ENCODE measurements around the gene GPR156. TPM values are rescaled to one million over a fixed set of nuclear protein-coding genes. Genes with fewer than 3 reads are reported as not detected.

Gene GPR156
- total and polyA plus RNA-seq, 5 donors from 2014 or later, result 0.42 TPM; not detected in 4

- Mint-ChIP-seq H3K27ac (peak overlapping the region in 1 of 3 donors; percentile 52), H3K9me3 (no peaks in the 10 kb centered on the region), H3K36me3 (no peaks in the 10 kb centered on the region), H3K27me3 (peaks cover 27% of the 10 kb centered on the region), H3K4me3 (no peak overlapping the region), H3K4me1 (no peaks in the 10 kb centered on the region)
- H3K4me1 ChIP-seq (ENCODE audit: control insufficient read depth, insufficient read depth, low read length, poor library complexity, severe bottlenecking), result no peaks in the 10 kb centered on the region
- peaks cover 6% of the 10 kb centered on the region for H3K27me3 ChIP-seq (ENCODE audit: control insufficient read depth, insufficient read depth, low read length)
- ATAC-seq (ENCODE audit: low read depth in 2 of 2), result no peak
- no peak for DNase-seq
- H3K9me3 ChIP-seq (ENCODE audit: control insufficient read depth in 2 of 2, low read length in 2 of 2), result no peaks in the 10 kb centered on the region
- H3K36me3 ChIP-seq (ENCODE audit: control insufficient read depth, insufficient read depth, low read length), result no peaks in the 10 kb centered on the region
- no peak overlapping the region for H3K27ac ChIP-seq (ENCODE audit: insufficient read depth, low read length, poor library complexity, severe bottlenecking)
- H3K4me3 ChIP-seq (ENCODE audit: low read depth, low read length), result no peak overlapping the region
Measured at GRCh38 chr3:120272286-120272685, 12.7 kb downstream of the GPR156 start.

DNA sequence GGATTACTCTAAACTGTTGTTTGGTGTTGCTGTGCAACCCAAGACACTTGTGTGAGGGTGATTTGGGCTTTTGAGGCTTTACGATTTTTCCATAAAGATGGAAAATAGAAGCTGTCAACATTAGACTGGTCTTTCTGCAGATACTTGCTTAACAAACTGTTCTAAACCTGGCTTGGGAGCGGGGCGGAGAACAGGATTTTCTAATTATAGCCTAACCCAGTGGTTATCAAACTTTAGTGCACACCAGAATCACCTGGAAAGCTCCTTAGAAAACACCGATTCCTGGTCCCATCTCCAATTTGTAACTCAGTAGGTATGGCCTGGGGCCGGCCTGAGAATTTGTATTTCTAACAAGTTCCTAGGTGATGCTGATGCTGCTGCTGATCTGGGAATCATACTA lies 19.0 kb downstream of the GPR156 start:
- Histone ChIP-seq H3K36me3 (ENCODE audit: control insufficient read depth, insufficient read depth, low read length) (no peaks in the 10 kb centered on the region), H3K4me1 (ENCODE audit: control insufficient read depth, insufficient read depth, low read length, poor library complexity, severe bottlenecking) (no peaks in the 10 kb centered on the region), H3K27me3 (ENCODE audit: control insufficient read depth, insufficient read depth, low read length) (peaks cover 3% of the 10 kb centered on the region), H3K27ac (ENCODE audit: insufficient read depth, low read length, poor library complexity, severe bottlenecking) (no peak overlapping the region), H3K4me3 (ENCODE audit: low read depth, low read length) (no peak overlapping the region), H3K9me3 (ENCODE audit: control insufficient read depth in 2 of 2, low read length in 2 of 2) (no peaks in the 10 kb centered on the region)
- ATAC-seq (ENCODE audit: low read depth in 2 of 2) (no peak), DNase-seq (no peak)
- no peak overlapping the region for H3K4me3 Mint-ChIP-seq
- H3K27ac Mint-ChIP-seq, result no peak overlapping the region
- no peaks in the 10 kb centered on the region for H3K4me1 Mint-ChIP-seq
- peaks cover 33% of the 10 kb centered on the region for H3K27me3 Mint-ChIP-seq
- no peaks in the 10 kb centered on the region for H3K36me3 Mint-ChIP-seq
- no peaks in the 10 kb centered on the region for H3K9me3 Mint-ChIP-seq

DNA sequence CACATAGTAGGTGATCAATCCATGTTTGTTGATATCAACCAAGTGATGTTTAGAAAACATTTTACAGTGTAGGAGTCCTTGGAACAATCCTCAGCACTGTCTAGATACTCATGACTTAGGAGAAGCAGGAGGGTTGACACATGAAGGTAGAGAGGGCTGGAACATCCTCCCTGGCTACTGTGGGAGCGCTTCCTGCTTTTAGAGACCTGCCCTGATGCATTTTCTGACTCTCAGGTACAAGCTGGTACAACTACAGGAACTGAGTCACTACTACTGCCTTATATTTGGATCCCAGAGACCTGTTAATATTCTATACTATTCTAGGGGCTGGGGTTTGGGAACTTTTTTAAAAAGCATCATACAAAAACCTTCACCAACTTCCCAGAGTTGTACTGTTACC lies 20.1 kb downstream of the GPR156 start:
- Histone ChIP-seq H3K36me3 (ENCODE audit: control insufficient read depth, insufficient read depth, low read length) (no peaks in the 10 kb centered on the region), H3K4me1 (ENCODE audit: control insufficient read depth, insufficient read depth, low read length, poor library complexity, severe bottlenecking) (no peaks in the 10 kb centered on the region), H3K9me3 (ENCODE audit: control insufficient read depth in 2 of 2, low read length in 2 of 2) (no peaks in the 10 kb centered on the region), H3K4me3 (ENCODE audit: low read depth, low read length) (no peak overlapping the region), H3K27me3 (ENCODE audit: control insufficient read depth, insufficient read depth, low read length) (peaks cover 3% of the 10 kb centered on the region), H3K27ac (ENCODE audit: insufficient read depth, low read length, poor library complexity, severe bottlenecking) (no peak overlapping the region)
- Mint-ChIP-seq H3K27ac (no peak overlapping the region), H3K4me3 (no peak overlapping the region), H3K36me3 (no peaks in the 10 kb centered on the region), H3K27me3 (peaks cover 27% of the 10 kb centered on the region), H3K4me1 (no peaks in the 10 kb centered on the region), H3K9me3 (no peaks in the 10 kb centered on the region)
- ATAC-seq (ENCODE audit: low read depth in 2 of 2) (no peak), DNase-seq (no peak)

DNA sequence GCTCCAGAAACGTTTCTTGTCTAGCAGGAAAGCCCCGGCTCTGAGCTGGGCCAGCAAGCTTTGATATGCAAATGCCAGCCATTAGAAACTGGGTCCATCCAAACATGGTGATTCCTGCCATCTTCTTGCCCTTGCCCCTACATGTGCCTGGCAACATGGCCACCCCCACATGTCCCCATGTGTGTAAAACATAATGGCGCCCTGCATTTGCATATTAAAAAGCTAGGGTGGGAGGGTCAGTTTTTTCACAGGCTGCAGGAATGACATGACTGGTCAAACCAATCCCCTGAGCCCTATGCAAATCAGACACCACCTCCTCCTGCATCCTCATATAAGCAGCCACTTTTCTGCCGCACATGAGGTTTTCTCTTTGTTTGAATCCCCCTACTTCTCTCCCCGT lies 21.2 kb downstream of the GPR156 start:
- no peak overlapping the region for H3K27ac Mint-ChIP-seq
- no peak overlapping the region for H3K4me3 ChIP-seq (ENCODE audit: low read depth, low read length)
- no peak overlapping the region for H3K27ac ChIP-seq (ENCODE audit: insufficient read depth, low read length, poor library complexity, severe bottlenecking)
- H3K27me3 ChIP-seq (ENCODE audit: control insufficient read depth, insufficient read depth, low read length), result peaks cover 3% of the 10 kb centered on the region
- H3K9me3 ChIP-seq (ENCODE audit: control insufficient read depth in 2 of 2, low read length in 2 of 2), result no peaks in the 10 kb centered on the region
- no peaks in the 10 kb centered on the region for H3K36me3 Mint-ChIP-seq
- H3K9me3 Mint-ChIP-seq, result no peaks in the 10 kb centered on the region
- no peak for ATAC-seq (ENCODE audit: low read depth in 2 of 2)
- H3K36me3 ChIP-seq (ENCODE audit: control insufficient read depth, insufficient read depth, low read length), result no peaks in the 10 kb centered on the region
- no peak overlapping the region for H3K4me3 Mint-ChIP-seq
- H3K4me1 Mint-ChIP-seq, result no peaks in the 10 kb centered on the region
- no peaks in the 10 kb centered on the region for H3K4me1 ChIP-seq (ENCODE audit: control insufficient read depth, insufficient read depth, low read length, poor library complexity, severe bottlenecking)
- DNase-seq, result no peak
- peaks cover 16% of the 10 kb centered on the region for H3K27me3 Mint-ChIP-seq

- Mint-ChIP-seq H3K4me3 (no peak overlapping the region), H3K9me3 (peaks cover 2 to 21% (median 6%) of the 10 kb centered on the region in 7 donors), H3K4me1 (no peaks in the 10 kb centered on the region), H3K27me3 (peaks cover 4% of the 10 kb centered on the region), H3K36me3 (no peaks in the 10 kb centered on the region), H3K27ac (no peak overlapping the region)
- DNase-seq, result no peak
- Histone ChIP-seq H3K27ac (ENCODE audit: insufficient read depth, low read length, poor library complexity, severe bottlenecking) (no peak overlapping the region), H3K27me3 (ENCODE audit: control insufficient read depth, insufficient read depth, low read length) (no peaks in the 10 kb centered on the region), H3K9me3 (ENCODE audit: control insufficient read depth in 2 of 2, low read length in 2 of 2) (peaks cover 4 to 8% of the 10 kb centered on the region in 2 experiments), H3K36me3 (ENCODE audit: control insufficient read depth, insufficient read depth, low read length) (no peaks in the 10 kb centered on the region), H3K4me1 (ENCODE audit: control insufficient read depth, insufficient read depth, low read length, poor library complexity, severe bottlenecking) (no peaks in the 10 kb centered on the region), H3K4me3 (ENCODE audit: low read depth, low read length) (no peak overlapping the region)
- no peak for ATAC-seq (ENCODE audit: low read depth in 2 of 2)
Measured at GRCh38 chr3:120258009-120258408, 27.0 kb downstream of the GPR156 start.

- Histone ChIP-seq H3K36me3 (ENCODE audit: control insufficient read depth, insufficient read depth, low read length) (no peaks in the 10 kb centered on the region), H3K4me3 (ENCODE audit: low read depth, low read length) (no peak overlapping the region), H3K4me1 (ENCODE audit: control insufficient read depth, insufficient read depth, low read length, poor library complexity, severe bottlenecking) (no peaks in the 10 kb centered on the region), H3K9me3 (ENCODE audit: control insufficient read depth in 2 of 2, low read length in 2 of 2) (no peaks in the 10 kb centered on the region), H3K27ac (ENCODE audit: insufficient read depth, low read length, poor library complexity, severe bottlenecking) (no peak overlapping the region), H3K27me3 (ENCODE audit: control insufficient read depth, insufficient read depth, low read length) (peaks cover 11% of the 10 kb centered on the region)
- Mint-ChIP-seq H3K4me1 (no peaks in the 10 kb centered on the region), H3K9me3 (peaks cover 0 to 2% (median 0%) of the 10 kb centered on the region in 7 donors), H3K27me3 (peaks cover 25% of the 10 kb centered on the region), H3K27ac (no peak overlapping the region), H3K36me3 (no peaks in the 10 kb centered on the region), H3K4me3 (no peak overlapping the region)
- ATAC-seq (ENCODE audit: low read depth in 2 of 2), result no peak
- DNase-seq, result no peak
Measured at GRCh38 chr3:120245386-120245785, 39.6 kb downstream of the GPR156 start.

GRCh38 chr3:120244834-120245225 lies 40.2 kb downstream of the GPR156 start:
- H3K4me3 Mint-ChIP-seq, result no peak overlapping the region
- DNase-seq (no peak), ATAC-seq (ENCODE audit: low read depth in 2 of 2) (no peak)
- H3K9me3 ChIP-seq (ENCODE audit: control insufficient read depth in 2 of 2, low read length in 2 of 2), result no peaks in the 10 kb centered on the region
- H3K27ac Mint-ChIP-seq, result no peak overlapping the region
- H3K36me3 Mint-ChIP-seq, result no peaks in the 10 kb centered on the region
- no peaks in the 10 kb centered on the region for H3K36me3 ChIP-seq (ENCODE audit: control insufficient read depth, insufficient read depth, low read length)
- H3K4me1 ChIP-seq (ENCODE audit: control insufficient read depth, insufficient read depth, low read length, poor library complexity, severe bottlenecking), result no peaks in the 10 kb centered on the region
- H3K9me3 Mint-ChIP-seq, result peaks cover 0 to 1% (median 0%) of the 10 kb centered on the region in 7 donors
- peaks cover 11% of the 10 kb centered on the region for H3K27me3 ChIP-seq (ENCODE audit: control insufficient read depth, insufficient read depth, low read length)
- no peak overlapping the region for H3K27ac ChIP-seq (ENCODE audit: insufficient read depth, low read length, poor library complexity, severe bottlenecking)
- H3K4me1 Mint-ChIP-seq, result no peaks in the 10 kb centered on the region
- peaks cover 25% of the 10 kb centered on the region for H3K27me3 Mint-ChIP-seq
- H3K4me3 ChIP-seq (ENCODE audit: low read depth, low read length), result no peak overlapping the region

GRCh38 chr3:120239644-120240043 lies 45.4 kb downstream of the GPR156 start:
- H3K36me3 ChIP-seq (ENCODE audit: control insufficient read depth, insufficient read depth, low read length), result no peaks in the 10 kb centered on the region
- H3K27ac Mint-ChIP-seq, result no peak overlapping the region
- no peaks in the 10 kb centered on the region for H3K4me1 ChIP-seq (ENCODE audit: control insufficient read depth, insufficient read depth, low read length, poor library complexity, severe bottlenecking)
- no peak overlapping the region for H3K4me3 Mint-ChIP-seq
- H3K36me3 Mint-ChIP-seq, result no peaks in the 10 kb centered on the region
- peaks cover 9% of the 10 kb centered on the region for H3K27me3 ChIP-seq (ENCODE audit: control insufficient read depth, insufficient read depth, low read length)
- ATAC-seq (ENCODE audit: low read depth in 2 of 2) (no peak), DNase-seq (no peak)
- H3K9me3 Mint-ChIP-seq, result peaks cover 0 to 5% (median 0%) of the 10 kb centered on the region in 7 donors
- H3K9me3 ChIP-seq (ENCODE audit: control insufficient read depth in 2 of 2, low read length in 2 of 2), result no peaks in the 10 kb centered on the region
- no peak overlapping the region for H3K27ac ChIP-seq (ENCODE audit: insufficient read depth, low read length, poor library complexity, severe bottlenecking)
- peaks cover 30% of the 10 kb centered on the region for H3K27me3 Mint-ChIP-seq
- no peaks in the 10 kb centered on the region for H3K4me1 Mint-ChIP-seq
- no peak overlapping the region for H3K4me3 ChIP-seq (ENCODE audit: low read depth, low read length)

All from CD4-positive, CD25-positive, alpha-beta regulatory T cell (primary cell).